Measurements from ENCODE around the gene SPATA16.
"Not testable (repeated sequence)": the region's sequence is repeated elsewhere in the genome, so short reads cannot be mapped to it uniquely, and the experiment has no call there.

Gene SPATA16, protein sequence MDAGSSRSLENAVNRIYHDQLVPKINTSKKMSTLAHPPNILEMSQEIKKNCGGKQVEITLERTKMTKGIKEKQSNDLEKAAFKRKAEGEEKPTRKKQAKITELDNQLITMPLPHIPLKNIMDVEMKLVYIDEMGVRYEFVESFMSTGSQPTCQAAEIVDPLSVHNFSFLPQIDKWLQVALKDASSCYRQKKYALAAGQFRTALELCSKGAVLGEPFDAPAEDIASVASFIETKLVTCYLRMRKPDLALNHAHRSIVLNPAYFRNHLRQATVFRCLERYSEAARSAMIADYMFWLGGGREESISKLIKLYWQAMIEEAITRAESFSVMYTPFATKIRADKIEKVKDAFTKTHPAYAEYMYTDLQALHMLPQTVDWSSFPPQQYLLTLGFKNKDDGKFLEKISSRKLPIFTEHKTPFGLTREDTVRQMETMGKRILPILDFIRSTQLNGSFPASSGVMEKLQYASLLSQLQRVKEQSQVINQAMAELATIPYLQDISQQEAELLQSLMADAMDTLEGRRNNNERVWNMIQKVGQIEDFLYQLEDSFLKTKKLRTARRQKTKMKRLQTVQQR

DNA sequence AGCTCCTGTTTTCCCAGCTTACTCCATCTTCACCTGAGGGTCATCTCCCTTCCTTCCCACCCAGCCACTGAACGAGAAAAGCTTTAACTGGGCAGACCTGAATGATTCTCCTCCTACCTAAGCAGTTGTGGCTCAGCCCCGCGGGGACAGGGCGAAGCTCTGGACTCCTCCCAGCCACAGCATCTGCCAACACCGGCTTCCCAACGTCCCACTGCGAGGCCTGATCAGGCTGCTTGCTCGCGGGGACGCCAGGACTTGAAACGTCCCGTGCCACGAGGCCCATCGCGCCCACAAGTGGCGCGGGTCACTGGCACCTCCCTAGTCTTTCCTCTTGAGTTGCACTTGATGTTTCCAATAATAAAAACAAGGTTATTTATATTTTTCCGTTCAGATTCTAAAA is at the start of gene SPATA16:
TSS of gene SPATA16 (minus strand) at position 250 of the 400 bp plus-strand sequence. CDS start 23,504 bp downstream, outside the sequence.
- DNase-seq (ENCODE audit: low read depth in 3 of 3, low spot score in 1 of 3): no peak

DNA sequence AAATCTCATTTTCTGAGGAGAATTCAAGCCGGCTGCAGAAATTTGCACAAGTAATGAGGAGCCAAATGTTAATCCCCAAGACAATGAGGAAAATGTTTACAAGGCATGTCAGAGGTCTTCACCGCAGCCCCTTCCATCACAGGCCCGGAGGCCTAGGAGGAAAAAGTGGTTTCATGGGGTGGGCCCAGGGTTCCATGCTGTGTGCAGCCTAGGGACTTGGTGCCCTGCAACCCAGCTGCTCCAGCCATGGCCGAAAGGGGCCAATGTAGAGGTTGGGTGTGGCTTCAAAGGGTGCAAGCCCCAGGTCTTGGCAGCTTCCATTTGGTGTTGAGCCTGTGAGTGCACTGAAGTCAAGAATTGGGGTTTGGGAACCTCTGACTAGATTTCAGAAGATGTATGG is 42.0 kb upstream of the SPATA16 start:
- not testable (repeated sequence) for DNase-seq (ENCODE audit: low read depth in 3 of 3, low spot score in 1 of 3)

GRCh38 chr3:173173652-173174051 is 32.6 kb upstream of the SPATA16 start:
- no peak for DNase-seq (ENCODE audit: low read depth in 3 of 3, low spot score in 1 of 3)

DNA sequence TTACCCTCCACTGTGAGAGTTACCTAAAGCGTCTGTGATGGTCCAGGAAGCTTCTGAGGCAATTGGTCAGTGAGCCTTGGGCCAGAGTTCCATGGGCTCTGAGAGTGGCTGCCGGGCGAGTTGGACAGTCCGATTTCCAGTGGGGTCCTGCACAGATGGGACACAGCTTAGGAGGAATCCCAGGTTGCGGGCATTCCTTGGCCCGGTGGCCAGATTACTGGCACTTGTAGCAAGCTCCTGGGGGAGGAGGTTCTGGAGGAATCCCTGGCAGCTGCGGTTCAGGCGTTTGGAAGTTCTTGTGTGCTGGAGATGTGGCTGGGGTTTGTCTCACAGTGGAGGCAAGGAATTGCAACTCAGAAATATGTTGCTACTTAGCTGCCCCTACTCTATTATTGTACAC is 18.1 kb upstream of the SPATA16 start:
- not testable (repeated sequence) for DNase-seq (ENCODE audit: low read depth in 3 of 3, low spot score in 1 of 3)

- DNase-seq (ENCODE audit: low read depth in 3 of 3, low spot score in 1 of 3): not testable (repeated sequence)
These were observed 15.5 kb upstream of the SPATA16 start for GRCh38 chr3:173156533-173156932.

- no peak for DNase-seq (ENCODE audit: low read depth in 3 of 3, low spot score in 1 of 3)
These were observed 12.6 kb upstream of the SPATA16 start for GRCh38 chr3:173153631-173154030.

GRCh38 chr3:173139420-173139819 is 1.6 kb downstream of the SPATA16 start:
- DNase-seq (ENCODE audit: low read depth in 3 of 3, low spot score in 1 of 3): no peak

GRCh38 chr3:173138026-173138425 is 3.0 kb downstream of the SPATA16 start:
- no peak for DNase-seq (ENCODE audit: low read depth in 3 of 3, low spot score in 1 of 3)

DNA sequence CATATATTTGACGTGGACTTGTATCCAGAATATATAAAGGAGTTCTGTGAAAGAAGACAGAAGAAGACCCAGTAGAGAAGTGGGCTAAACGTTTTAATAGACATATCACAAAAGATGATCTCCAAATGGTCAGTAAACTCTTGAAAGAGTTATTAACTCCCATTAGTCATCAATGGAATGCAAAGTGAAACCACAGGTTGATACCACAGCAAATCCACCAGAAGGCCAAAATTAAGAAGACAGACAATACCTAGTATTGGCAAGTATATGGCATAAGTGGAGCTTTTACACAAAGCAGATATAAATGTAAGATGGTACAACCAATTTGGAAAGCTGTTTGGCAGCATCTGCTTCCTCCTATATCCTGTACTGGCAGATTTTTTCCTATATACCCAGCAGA is 6.0 kb downstream of the SPATA16 start:
- no peak for DNase-seq (ENCODE audit: low read depth in 3 of 3, low spot score in 1 of 3)

- DNase-seq (ENCODE audit: low read depth in 3 of 3, low spot score in 1 of 3): no peak
These were observed 12.4 kb downstream of the SPATA16 start for GRCh38 chr3:173128633-173129032.

DNA sequence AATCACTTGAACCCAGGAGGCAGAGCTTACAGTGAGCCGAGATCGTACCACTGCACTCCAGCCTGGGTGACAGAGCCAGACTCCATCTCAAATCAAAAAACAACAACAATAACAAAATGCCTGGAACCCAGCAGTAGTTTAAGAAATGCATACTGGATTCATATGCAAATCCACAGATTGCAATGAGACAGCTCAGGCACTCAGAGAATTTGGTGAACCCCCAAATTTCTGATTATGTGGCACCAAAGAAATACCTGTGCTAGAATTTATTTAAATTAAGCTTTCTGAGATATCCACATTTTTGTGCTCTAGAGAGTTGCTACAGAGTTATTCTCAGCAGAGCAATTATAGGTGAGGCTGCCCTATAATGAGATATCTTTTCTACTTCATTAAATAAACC is 29.7 kb downstream of the SPATA16 start:
- DNase-seq (ENCODE audit: low read depth in 3 of 3, low spot score in 1 of 3): no peak

GRCh38 chr3:173109143-173109542 is 31.9 kb downstream of the SPATA16 start:
- no peak for DNase-seq (ENCODE audit: low read depth in 3 of 3, low spot score in 1 of 3)

DNA sequence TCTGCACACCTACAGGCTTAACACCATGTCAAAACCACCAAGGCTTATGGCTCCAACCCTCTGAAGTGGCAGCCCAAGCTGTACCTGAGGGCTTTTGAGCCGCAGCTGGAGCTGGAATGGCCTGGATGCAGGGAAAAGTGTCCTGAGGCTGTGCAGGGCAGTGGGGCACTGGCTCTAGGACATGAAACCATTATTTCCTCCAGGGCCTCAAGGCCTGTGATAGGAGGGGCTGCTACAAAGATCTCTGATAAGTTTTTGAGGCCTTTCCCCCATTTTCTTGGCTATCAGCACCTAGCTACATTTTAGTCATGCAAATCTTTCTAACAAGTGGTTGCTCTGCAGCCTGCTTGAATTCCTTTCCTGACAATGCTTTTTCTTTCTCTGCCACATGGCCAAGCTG is 37.6 kb downstream of the SPATA16 start:
- DNase-seq (ENCODE audit: low read depth in 3 of 3, low spot score in 1 of 3): no peak

DNA sequence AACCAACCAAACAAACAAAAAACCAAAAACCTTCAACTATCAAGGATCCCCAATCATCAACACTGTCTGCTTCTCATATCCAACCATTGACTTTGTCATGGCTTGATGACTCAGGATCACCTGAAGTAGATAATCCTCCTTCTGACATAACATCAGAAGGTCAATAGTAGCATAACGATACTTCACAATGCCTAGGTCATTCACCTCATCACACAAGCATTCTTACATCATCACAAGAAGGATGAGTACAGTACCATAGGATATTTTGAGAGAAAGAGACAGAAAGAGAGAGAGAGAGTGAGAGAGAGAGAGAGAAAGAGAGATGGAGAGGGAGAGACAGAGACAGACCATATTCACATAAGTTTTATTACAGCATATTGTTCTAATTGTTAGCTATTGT is 42.1 kb downstream of the SPATA16 start:
- DNase-seq (ENCODE audit: low read depth in 3 of 3, low spot score in 1 of 3): no peak

DNA sequence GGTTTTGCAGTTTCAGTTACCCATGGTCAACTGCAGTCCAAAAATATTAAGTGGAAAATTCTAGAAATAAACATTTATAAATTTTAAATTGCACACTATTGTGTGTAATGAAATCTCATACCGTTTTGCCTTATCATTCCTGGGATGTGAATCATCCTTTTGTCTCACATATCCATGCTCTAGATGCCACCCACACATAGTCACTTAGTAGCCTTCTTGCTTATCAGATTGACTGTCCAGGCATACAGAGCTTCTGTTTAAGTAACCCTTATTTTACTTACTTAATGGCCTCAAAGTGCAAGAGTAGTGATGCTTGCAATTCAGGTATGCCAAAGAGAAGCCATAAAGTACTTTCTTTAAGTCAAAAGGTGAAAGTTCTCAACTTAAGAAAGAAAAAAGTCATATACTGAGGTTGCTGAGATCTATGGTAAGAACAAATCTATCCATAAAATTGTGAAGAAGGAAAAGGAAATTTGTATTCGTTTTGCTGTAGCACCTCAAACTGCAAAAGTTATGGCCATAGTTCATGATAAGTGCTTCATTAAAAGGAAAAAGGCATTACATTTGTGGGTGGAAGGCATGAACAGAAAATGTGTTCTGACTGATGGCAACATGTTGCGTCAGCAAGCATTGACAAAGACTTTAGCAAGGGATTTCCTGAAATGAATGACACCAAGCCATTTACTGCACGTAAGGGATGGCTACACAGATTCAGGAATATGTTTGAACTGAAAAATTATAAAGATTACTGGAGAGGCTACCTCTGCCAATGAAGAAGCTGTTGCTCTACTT is 43.8 kb downstream of the SPATA16 start:
- no peak for DNase-seq (ENCODE audit: low read depth in 3 of 3, low spot score in 1 of 3)

- DNase-seq (ENCODE audit: low read depth in 3 of 3, low spot score in 1 of 3): no peak
These were observed 44.9 kb downstream of the SPATA16 start for GRCh38 chr3:173096140-173096539.

GRCh38 chr3:173092038-173092437 is 49.0 kb downstream of the SPATA16 start:
- DNase-seq (ENCODE audit: low read depth in 3 of 3, low spot score in 1 of 3): no peak

DNA sequence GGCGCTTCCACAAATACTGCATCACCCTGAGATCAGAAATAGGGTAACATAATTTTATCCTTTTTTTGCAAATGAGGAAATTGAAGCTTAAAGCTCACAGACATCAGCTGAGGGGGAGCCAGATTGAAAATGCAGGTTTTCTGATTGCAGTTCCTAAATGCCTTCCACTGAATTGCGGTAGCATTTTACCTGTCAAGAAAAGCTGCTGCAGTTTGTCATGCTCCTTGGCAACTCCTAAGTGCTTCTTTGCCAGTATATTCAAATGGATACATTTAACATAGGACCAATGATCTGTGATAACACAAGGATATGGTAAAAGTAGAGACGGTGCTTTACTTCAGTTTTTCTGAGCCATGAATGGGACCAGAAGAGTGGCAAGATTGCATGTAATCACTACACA is 50.5 kb downstream of the SPATA16 start:
- no peak for DNase-seq (ENCODE audit: low read depth in 3 of 3, low spot score in 1 of 3)

DNA sequence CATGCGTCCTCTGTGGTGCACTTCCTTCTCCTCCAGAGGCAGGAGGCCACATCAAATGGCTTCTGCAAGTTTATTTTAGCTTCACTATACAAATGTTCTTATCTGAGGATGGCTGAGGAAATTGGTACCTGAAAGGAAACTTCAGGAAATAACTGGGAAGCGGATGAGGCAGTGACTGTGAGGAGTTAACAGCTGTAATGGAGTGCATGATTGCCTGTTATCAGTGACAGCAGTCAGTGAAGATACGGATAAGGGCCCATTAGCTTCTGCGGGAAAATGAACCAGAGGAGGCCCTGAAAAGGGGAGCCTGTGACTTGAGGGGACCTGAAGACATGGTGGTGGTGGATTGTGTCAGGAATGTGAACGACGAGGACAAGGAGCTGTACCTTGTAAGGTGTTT is 51.8 kb downstream of the SPATA16 start:
- no peak for DNase-seq (ENCODE audit: low read depth in 3 of 3, low spot score in 1 of 3)

- no peak for DNase-seq (ENCODE audit: low read depth in 3 of 3, low spot score in 1 of 3)
These were observed 62.5 kb downstream of the SPATA16 start for GRCh38 chr3:173078525-173078924.

- no peak for DNase-seq (ENCODE audit: low read depth in 3 of 3, low spot score in 1 of 3)
These were observed 74.7 kb downstream of the SPATA16 start for GRCh38 chr3:173066044-173067004.

All from stimulated activated CD4-positive, alpha-beta T cell treated with anti-CD3 and anti-CD28 coated beads, TNF-alpha, amount 100 ng/mL, for 1 hour (primary cell).